Astrocyte of the spinal cord (primary cell): ENCODE results near the gene EDNRB.

Experiments
- DNase-seq: peaks from one replicate; pipeline ENCODE4 v3.0.0; 2011; ENCODE audit warnings: low read depth, low spot score
- H3K4me3 ChIP-seq: 2 replicates; pipeline ENCODE4 v1.5.1; 2011; ENCODE audit warnings: low read depth, mild to moderate bottlenecking, low read length, moderate library complexity
- CTCF ChIP-seq: IDR thresholded peaks from 2 replicates; pipeline ENCODE4 v1.5.1; 2012; ENCODE audit warnings: low read depth, mild to moderate bottlenecking, low read length, inconsistent platforms
- in situ Hi-C: cut with HindIII; loops from 2 replicates; pipeline ENCODE4 v1.10.0; 2017; ENCODE audit warnings: low sequenced_read_pairs

The EDNRB gene

GRCh38 chr13:77913003-77913402 is 5.6 kb downstream of the EDNRB start:
- DNase-seq: no peak
- no peak overlapping the region for H3K4me3 ChIP-seq
- TF ChIP-seq CTCF: no peak
- in situ Hi-C loops: no loop called here

GRCh38 chr13:77911751-77912150 is 6.9 kb downstream of the EDNRB start:
- no peak overlapping the region for H3K4me3 ChIP-seq
- DNase-seq: no peak
- in situ Hi-C loops: no loop called here
- no peak for TF ChIP-seq CTCF

- TF ChIP-seq CTCF: no peak
- H3K4me3 ChIP-seq: no peak overlapping the region
- DNase-seq: no peak
- in situ Hi-C loops: no loop called here
Measured at GRCh38 chr13:77909827-77910226, 8.8 kb downstream of the EDNRB start.

GRCh38 chr13:77908531-77908930 is 10.1 kb downstream of the EDNRB start:
- H3K4me3 ChIP-seq: no peak overlapping the region
- TF ChIP-seq CTCF: no peak
- no peak for DNase-seq
- in situ Hi-C loops: no loop called here

- DNase-seq: no peak
- no peak overlapping the region for H3K4me3 ChIP-seq
- TF ChIP-seq CTCF: no peak
- in situ Hi-C loops: no loop called here
Measured at GRCh38 chr13:77907666-77908341, 10.8 kb downstream of the EDNRB start.

- no peak overlapping the region for H3K4me3 ChIP-seq
- DNase-seq: no peak
- TF ChIP-seq CTCF: no peak
- in situ Hi-C loops: no loop called here
Measured at GRCh38 chr13:77904031-77904430, 14.6 kb downstream of the EDNRB start.
